Measurements from ENCODE around the gene PTDSS2. TPM values are rescaled to one million over a fixed set of nuclear protein-coding genes. Genes with fewer than 3 reads are reported as not detected.

PTDSS2 gene
- total RNA-seq, 1 donor from 2014 or later, result 47.3 TPM

DNA sequence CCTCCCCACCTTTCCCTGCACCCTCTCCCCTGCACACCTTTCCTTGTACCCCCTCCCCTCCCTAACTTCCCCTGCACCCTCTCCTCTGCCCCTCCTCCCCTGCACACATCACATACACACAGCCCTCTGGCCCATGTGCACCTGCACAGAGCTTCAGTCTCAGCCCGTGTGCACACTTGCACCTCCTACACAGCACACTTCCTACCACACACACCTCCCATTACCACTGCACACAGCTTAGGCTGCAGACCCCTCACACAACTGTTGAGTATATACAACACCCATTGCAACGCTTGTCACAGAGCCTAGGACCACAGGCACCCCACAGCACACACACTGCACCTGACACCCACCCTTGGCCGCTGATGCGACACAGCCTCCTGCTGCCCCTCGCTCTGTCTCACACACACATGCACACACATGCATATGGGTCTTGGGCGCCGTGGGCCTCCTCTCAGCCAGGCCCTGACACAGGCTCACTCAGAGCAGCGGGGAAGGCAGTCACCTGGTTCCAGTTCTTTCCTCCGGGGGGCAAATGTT lies 35.7 kb upstream of the PTDSS2 start:
- Mint-ChIP-seq H3K9me3 (ENCODE audit: unreplicated experiment) (no peaks in the 10 kb centered on the region), H3K27me3 (ENCODE audit: low read depth, unreplicated experiment) (peaks cover 27% of the 10 kb centered on the region), H3K27ac (ENCODE audit: unreplicated experiment) (no peak overlapping the region), H3K4me3 (ENCODE audit: unreplicated experiment) (no peak overlapping the region), H3K36me3 (ENCODE audit: low read depth, unreplicated experiment) (no peaks in the 10 kb centered on the region), H3K4me1 (ENCODE audit: low read depth, unreplicated experiment) (peaks cover 4% of the 10 kb centered on the region)
- Histone ChIP-seq H3K79me2 (ENCODE audit: insufficient read depth, low read length) (no peaks in the 10 kb centered on the region), H4K20me1 (ENCODE audit: insufficient read depth, low read length) (no peaks in the 10 kb centered on the region), H3K4me1 (ENCODE audit: insufficient read depth, low read length) (peaks cover 15% of the 10 kb centered on the region), H3K9ac (ENCODE audit: low read length) (no peak overlapping the region), H2AFZ (ENCODE audit: low read depth, low read length) (no peak overlapping the region), H3K9me3 (ENCODE audit: insufficient read depth, low read depth, low read length) (no peaks in the 10 kb centered on the region), H3K4me3 (ENCODE audit: insufficient read depth, low read depth, low read length) (peak overlapping the region; percentile 2), H3K4me2 (ENCODE audit: low read length) (peak overlapping the region; percentile 67), H3K36me3 (ENCODE audit: insufficient read depth, low read length) (no peaks in the 10 kb centered on the region), H3K27me3 (ENCODE audit: insufficient read depth, low read length) (peaks cover 5% of the 10 kb centered on the region), H3K27ac (ENCODE audit: low read depth, low read length) (no peak overlapping the region)
- no peak for FAIRE-seq
- DNase-seq (ENCODE audit: low read depth), result no peak
- no peak for TF ChIP-seq EZH2 (IDR thresholded peaks at IDR 0.05; ENCODE audit: insufficient read depth, low read length)
- TF ChIP-seq, protein P1, sequence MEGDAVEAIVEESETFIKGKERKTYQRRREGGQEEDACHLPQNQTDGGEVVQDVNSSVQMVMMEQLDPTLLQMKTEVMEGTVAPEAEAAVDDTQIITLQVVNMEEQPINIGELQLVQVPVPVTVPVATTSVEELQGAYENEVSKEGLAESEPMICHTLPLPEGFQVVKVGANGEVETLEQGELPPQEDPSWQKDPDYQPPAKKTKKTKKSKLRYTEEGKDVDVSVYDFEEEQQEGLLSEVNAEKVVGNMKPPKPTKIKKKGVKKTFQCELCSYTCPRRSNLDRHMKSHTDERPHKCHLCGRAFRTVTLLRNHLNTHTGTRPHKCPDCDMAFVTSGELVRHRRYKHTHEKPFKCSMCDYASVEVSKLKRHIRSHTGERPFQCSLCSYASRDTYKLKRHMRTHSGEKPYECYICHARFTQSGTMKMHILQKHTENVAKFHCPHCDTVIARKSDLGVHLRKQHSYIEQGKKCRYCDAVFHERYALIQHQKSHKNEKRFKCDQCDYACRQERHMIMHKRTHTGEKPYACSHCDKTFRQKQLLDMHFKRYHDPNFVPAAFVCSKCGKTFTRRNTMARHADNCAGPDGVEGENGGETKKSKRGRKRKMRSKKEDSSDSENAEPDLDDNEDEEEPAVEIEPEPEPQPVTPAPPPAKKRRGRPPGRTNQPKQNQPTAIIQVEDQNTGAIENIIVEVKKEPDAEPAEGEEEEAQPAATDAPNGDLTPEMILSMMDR (IDR thresholded peaks at IDR 0.05; ENCODE audit: insufficient read depth, low read depth, low read length), result no peak

DNA sequence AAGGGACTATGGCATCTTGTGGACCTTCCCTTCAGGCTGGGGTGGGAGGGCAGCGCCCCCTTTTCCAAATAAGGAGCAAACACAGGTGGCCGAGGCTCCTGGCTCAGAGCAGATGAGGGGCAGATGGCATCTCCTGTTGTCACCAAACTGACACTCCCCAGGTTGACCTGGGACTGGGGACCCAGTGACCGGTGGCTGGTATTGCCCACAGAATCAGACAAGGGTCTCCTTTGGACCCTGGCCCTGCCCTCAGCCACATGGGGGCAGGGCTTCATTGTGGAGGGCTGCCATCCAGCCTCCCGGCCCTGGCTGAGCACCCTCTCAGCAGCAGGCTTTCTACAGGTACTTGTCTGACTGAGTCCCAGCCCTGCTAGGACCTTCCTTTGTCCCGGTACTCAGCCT lies 34.4 kb upstream of the PTDSS2 start:
- Histone ChIP-seq H3K4me3 (ENCODE audit: insufficient read depth, low read depth, low read length) (no peak overlapping the region), H3K27me3 (ENCODE audit: insufficient read depth, low read length) (peaks cover 5% of the 10 kb centered on the region), H3K27ac (ENCODE audit: low read depth, low read length) (no peak overlapping the region), H3K9me3 (ENCODE audit: insufficient read depth, low read depth, low read length) (no peaks in the 10 kb centered on the region), H4K20me1 (ENCODE audit: insufficient read depth, low read length) (no peaks in the 10 kb centered on the region), H3K4me2 (ENCODE audit: low read length) (peak overlapping the region; percentile 67), H3K79me2 (ENCODE audit: insufficient read depth, low read length) (no peaks in the 10 kb centered on the region), H3K4me1 (ENCODE audit: insufficient read depth, low read length) (peaks cover 15% of the 10 kb centered on the region), H3K36me3 (ENCODE audit: insufficient read depth, low read length) (no peaks in the 10 kb centered on the region), H2AFZ (ENCODE audit: low read depth, low read length) (no peak overlapping the region), H3K9ac (ENCODE audit: low read length) (no peak overlapping the region)
- H3K4me3 Mint-ChIP-seq (ENCODE audit: unreplicated experiment), result no peak overlapping the region
- no peak for FAIRE-seq
- no peak for DNase-seq (ENCODE audit: low read depth)
- H3K27ac Mint-ChIP-seq (ENCODE audit: unreplicated experiment), result no peak overlapping the region
- H3K9me3 Mint-ChIP-seq (ENCODE audit: unreplicated experiment), result no peaks in the 10 kb centered on the region
- TF ChIP-seq, protein P1 (IDR thresholded peaks at IDR 0.05; ENCODE audit: insufficient read depth, low read depth, low read length), result no peak
- TF ChIP-seq EZH2 (IDR thresholded peaks at IDR 0.05; ENCODE audit: insufficient read depth, low read length), result no peak
- H3K36me3 Mint-ChIP-seq (ENCODE audit: low read depth, unreplicated experiment), result no peaks in the 10 kb centered on the region
- peaks cover 27% of the 10 kb centered on the region for H3K27me3 Mint-ChIP-seq (ENCODE audit: low read depth, unreplicated experiment)
- peaks cover 4% of the 10 kb centered on the region for H3K4me1 Mint-ChIP-seq (ENCODE audit: low read depth, unreplicated experiment)

DNA sequence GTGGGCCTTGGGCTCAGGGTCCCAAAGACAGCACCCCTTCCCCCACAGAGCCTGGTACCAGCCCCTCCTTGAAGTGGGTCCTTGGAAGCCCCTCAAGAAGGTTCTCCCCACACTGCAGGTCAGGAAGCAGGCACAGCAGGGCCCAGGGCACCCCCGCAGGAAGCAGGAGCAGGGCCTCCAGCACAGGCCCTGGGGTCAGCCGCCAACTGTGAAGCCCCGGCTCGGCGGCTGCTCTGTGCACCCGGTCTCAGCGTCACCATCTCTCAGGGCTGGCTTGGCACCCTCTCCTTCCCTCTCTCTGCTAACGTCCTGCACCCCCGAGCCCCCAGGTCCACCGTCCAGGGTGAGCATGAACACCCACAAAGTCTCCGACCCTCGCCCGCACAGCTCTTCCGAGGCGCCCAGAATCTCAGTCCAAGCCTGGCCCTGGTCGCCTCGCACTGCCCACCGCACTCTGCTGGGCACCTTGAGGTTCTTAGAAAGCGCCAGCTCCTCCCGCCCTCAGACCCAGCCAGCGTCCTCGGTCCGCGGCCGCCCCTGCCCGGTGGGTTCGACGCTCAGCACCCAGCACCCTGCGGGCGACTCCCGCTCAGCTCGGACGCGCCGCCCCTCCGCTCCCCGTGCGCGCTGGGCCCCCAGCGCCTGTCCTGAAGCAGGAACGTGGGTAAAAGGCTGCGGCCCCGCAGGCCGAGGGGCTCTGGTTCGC lies 33.9 kb upstream of the PTDSS2 start:
- Mint-ChIP-seq H3K27me3 (ENCODE audit: low read depth, unreplicated experiment) (peaks cover 27% of the 10 kb centered on the region), H3K36me3 (ENCODE audit: low read depth, unreplicated experiment) (no peaks in the 10 kb centered on the region), H3K27ac (ENCODE audit: unreplicated experiment) (no peak overlapping the region), H3K9me3 (ENCODE audit: unreplicated experiment) (no peaks in the 10 kb centered on the region), H3K4me1 (ENCODE audit: low read depth, unreplicated experiment) (peaks cover 4% of the 10 kb centered on the region), H3K4me3 (ENCODE audit: unreplicated experiment) (peak overlapping the region; percentile 54)
- Histone ChIP-seq H4K20me1 (ENCODE audit: insufficient read depth, low read length) (no peaks in the 10 kb centered on the region), H3K27me3 (ENCODE audit: insufficient read depth, low read length) (peaks cover 5% of the 10 kb centered on the region), H3K4me3 (ENCODE audit: insufficient read depth, low read depth, low read length) (peak overlapping the region; percentile 33), H3K4me2 (ENCODE audit: low read length) (peak overlapping the region; percentile 81), H3K9ac (ENCODE audit: low read length) (no peak overlapping the region), H3K9me3 (ENCODE audit: insufficient read depth, low read depth, low read length) (no peaks in the 10 kb centered on the region), H3K4me1 (ENCODE audit: insufficient read depth, low read length) (peaks cover 15% of the 10 kb centered on the region), H3K36me3 (ENCODE audit: insufficient read depth, low read length) (no peaks in the 10 kb centered on the region), H3K79me2 (ENCODE audit: insufficient read depth, low read length) (no peaks in the 10 kb centered on the region), H3K27ac (ENCODE audit: low read depth, low read length) (no peak overlapping the region), H2AFZ (ENCODE audit: low read depth, low read length) (peak overlapping the region; percentile 60)
- FAIRE-seq (no peak), DNase-seq (ENCODE audit: low read depth) (no peak)
- TF ChIP-seq EZH2 (IDR thresholded peaks at IDR 0.05; ENCODE audit: insufficient read depth, low read length), result no peak
- TF ChIP-seq, protein P1 (IDR thresholded peaks at IDR 0.05; ENCODE audit: insufficient read depth, low read depth, low read length), result no peak

Measured in astrocyte (in vitro differentiated cells and primary cell).